Mesendoderm (in vitro differentiated cells): ENCODE results near the gene SLIT3.

ENCODE experiments used
- DNase-seq: peaks from one replicate; pipeline ENCODE4 v3.0.0; 2013
- H2AK5ac ChIP-seq: 2 replicates; pipeline ENCODE4 v1.6.1; 2013; ENCODE audit warnings: low read length, inconsistent platforms
- H2BK120ac ChIP-seq: 2 replicates; pipeline ENCODE4 v1.6.1; 2013; ENCODE audit warnings: low read depth, mild to moderate bottlenecking, low read length, moderate library complexity, mixed read lengths
- H2BK15ac ChIP-seq: replicated peaks from 2 replicates; pipeline ENCODE4 v1.6.1; 2013; ENCODE audit warnings: low read depth, mild to moderate bottlenecking, moderate library complexity
- H2BK5ac ChIP-seq: 2 replicates; pipeline ENCODE4 v1.6.1; 2013; ENCODE audit warnings: low read length, inconsistent platforms
- H3K18ac ChIP-seq: 2 replicates; pipeline ENCODE4 v1.6.1; 2013; ENCODE audit warnings: mild to moderate bottlenecking, low read length, mixed read lengths
- H3K23ac ChIP-seq: one replicate; pipeline ENCODE4 v1.6.1; 2013; ENCODE audit warnings: low read length
- H3K27ac ChIP-seq: 2 replicates; pipeline ENCODE4 v1.5.1; 2013; ENCODE audit warnings: low read depth, mild to moderate bottlenecking, inconsistent platforms, low read length, moderate library complexity
- H3K27me3 ChIP-seq: 2 replicates; pipeline ENCODE4 v1.6.1; 2013; ENCODE audit warnings: low read length, control low read depth, mild to moderate bottlenecking, inconsistent platforms; ENCODE audit not compliant: insufficient read depth, poor library complexity
- H3K36me3 ChIP-seq: 2 replicates; pipeline ENCODE4 v1.6.1; 2013; ENCODE audit warnings: low read length, inconsistent platforms; ENCODE audit not compliant: control insufficient read depth, insufficient read depth
- H3K4ac ChIP-seq: one replicate; pipeline ENCODE4 v1.6.1; 2013; ENCODE audit warnings: low read depth, mild to moderate bottlenecking, low read length, moderate library complexity
- H3K4me1 ChIP-seq: 2 replicates; pipeline ENCODE4 v1.6.1; 2013; ENCODE audit warnings: low read depth, low read length, inconsistent platforms; ENCODE audit not compliant: control insufficient read depth
- H3K4me2 ChIP-seq: 2 replicates; pipeline ENCODE4 v1.6.1; 2013; ENCODE audit warnings: low read length
- H3K4me3 ChIP-seq: 2 replicates; pipeline ENCODE4 v1.5.1; 2013; ENCODE audit warnings: mild to moderate bottlenecking, low read length
- H3K56ac ChIP-seq: one replicate; pipeline ENCODE4 v1.6.1; 2013; ENCODE audit warnings: low read length
- H3K79me1 ChIP-seq: 2 replicates; pipeline ENCODE4 v1.6.1; 2013; ENCODE audit warnings: low read length, inconsistent platforms
- H3K79me2 ChIP-seq: 2 replicates; pipeline ENCODE4 v1.6.1; 2013; ENCODE audit warnings: mild to moderate bottlenecking, low read length; ENCODE audit not compliant: control insufficient read depth, insufficient read depth
- H3K9ac ChIP-seq: 2 replicates; pipeline ENCODE4 v1.6.1; 2013; ENCODE audit warnings: low read length, inconsistent platforms
- H4K5ac ChIP-seq: one replicate; pipeline ENCODE4 v1.6.1; 2013; ENCODE audit warnings: low read length
- H4K8ac ChIP-seq: one replicate; pipeline ENCODE4 v1.6.1; 2013; ENCODE audit warnings: low read depth, mild to moderate bottlenecking, control low read depth, low read length, moderate library complexity
- WGBS: extraction: QIAGEN DNeasy Blood & Tissue Kit; methylation state at CpG from one replicate; pipeline ENCODE4 v1.1.7; 2013; ENCODE audit warnings: low lambda C conversion rate, missing lambda C conversion rate; ENCODE audit not compliant: insufficient coverage; ENCODE audit errors: extremely low coverage; 5-methylcytosine and 5-hydroxymethylcytosine counted together

Gene SLIT3

GRCh38 chr5:169250887-169251286, 50.1 kb downstream of the SLIT3 start:
- H3K79me1 ChIP-seq, result no peaks in the 10 kb centered on the region
- DNase-seq, result no peak
- H3K79me2 ChIP-seq, result no peaks in the 10 kb centered on the region
- no peak overlapping the region for H3K23ac ChIP-seq
- no peaks in the 10 kb centered on the region for H3K27me3 ChIP-seq
- no peak overlapping the region for H2BK15ac ChIP-seq
- no peak overlapping the region for H3K56ac ChIP-seq
- H3K18ac ChIP-seq, result no peak overlapping the region
- no peak overlapping the region for H3K4me2 ChIP-seq
- H3K4me1 ChIP-seq, result no peaks in the 10 kb centered on the region
- no peak overlapping the region for H3K4ac ChIP-seq
- H3K36me3 ChIP-seq, result no peaks in the 10 kb centered on the region
- no CpG with 5 or more reads among the region's 4 CpGs for WGBS
- no peak overlapping the region for H4K8ac ChIP-seq
- no peak overlapping the region for H2BK120ac ChIP-seq
- no peak overlapping the region for H2BK5ac ChIP-seq
- no peak overlapping the region for H2AK5ac ChIP-seq
- H3K9ac ChIP-seq, result no peak overlapping the region
- H3K27ac ChIP-seq, result no peak overlapping the region
- no peak overlapping the region for H4K5ac ChIP-seq
- H3K4me3 ChIP-seq, result no peak overlapping the region

GRCh38 chr5:169248996-169249395, 51.9 kb downstream of the SLIT3 start:
- no peak overlapping the region for H3K18ac ChIP-seq
- H2BK15ac ChIP-seq, result no peak overlapping the region
- H3K27ac ChIP-seq, result no peak overlapping the region
- H3K36me3 ChIP-seq, result no peaks in the 10 kb centered on the region
- H3K23ac ChIP-seq, result no peak overlapping the region
- no peak overlapping the region for H2BK5ac ChIP-seq
- H4K5ac ChIP-seq, result no peak overlapping the region
- no peaks in the 10 kb centered on the region for H3K79me2 ChIP-seq
- H3K4me1 ChIP-seq, result no peaks in the 10 kb centered on the region
- H4K8ac ChIP-seq, result no peak overlapping the region
- no peak overlapping the region for H3K9ac ChIP-seq
- 100% methylated on average over 1 of the region's 1 CpG for WGBS
- no peaks in the 10 kb centered on the region for H3K79me1 ChIP-seq
- peak; percentile 39 for DNase-seq
- no peak overlapping the region for H3K4me3 ChIP-seq
- no peak overlapping the region for H3K4me2 ChIP-seq
- no peak overlapping the region for H3K4ac ChIP-seq
- no peak overlapping the region for H2BK120ac ChIP-seq
- no peak overlapping the region for H2AK5ac ChIP-seq
- H3K27me3 ChIP-seq, result no peaks in the 10 kb centered on the region
- no peak overlapping the region for H3K56ac ChIP-seq

- Histone ChIP-seq H2BK5ac (no peak overlapping the region), H3K79me2 (no peaks in the 10 kb centered on the region), H3K4me1 (no peaks in the 10 kb centered on the region), H3K27ac (no peak overlapping the region), H3K27me3 (no peaks in the 10 kb centered on the region), H3K36me3 (no peaks in the 10 kb centered on the region), H3K4me2 (no peak overlapping the region), H4K8ac (no peak overlapping the region), H3K4me3 (no peak overlapping the region), H2BK120ac (peak overlapping the region; percentile 70), H2AK5ac (no peak overlapping the region), H3K56ac (peak overlapping the region; percentile 11), H3K4ac (no peak overlapping the region), H3K79me1 (no peaks in the 10 kb centered on the region), H4K5ac (no peak overlapping the region), H3K9ac (no peak overlapping the region), H3K18ac (peak overlapping the region; percentile 24), H2BK15ac (no peak overlapping the region), H3K23ac (no peak overlapping the region)
- no peak for DNase-seq
- WGBS, result no CpG with 5 or more reads among the region's 3 CpGs
Measured at GRCh38 chr5:169248550-169248949, 52.4 kb downstream of the SLIT3 start.

GRCh38 chr5:169244812-169245211, 56.1 kb downstream of the SLIT3 start:
- Histone ChIP-seq H3K18ac (no peak overlapping the region), H2BK120ac (no peak overlapping the region), H3K79me1 (no peaks in the 10 kb centered on the region), H3K4me3 (no peak overlapping the region), H3K9ac (no peak overlapping the region), H2BK5ac (no peak overlapping the region), H3K56ac (no peak overlapping the region), H2AK5ac (no peak overlapping the region), H3K23ac (no peak overlapping the region), H3K27me3 (no peaks in the 10 kb centered on the region), H4K8ac (no peak overlapping the region), H4K5ac (no peak overlapping the region), H3K36me3 (no peaks in the 10 kb centered on the region), H3K79me2 (no peaks in the 10 kb centered on the region), H3K4ac (no peak overlapping the region), H3K4me1 (no peaks in the 10 kb centered on the region), H3K27ac (no peak overlapping the region), H2BK15ac (no peak overlapping the region), H3K4me2 (no peak overlapping the region)
- WGBS, result no CpG with 5 or more reads among the region's 3 CpGs
- no peak for DNase-seq

- Histone ChIP-seq H3K4ac (no peak overlapping the region), H3K27ac (no peak overlapping the region), H2AK5ac (no peak overlapping the region), H3K27me3 (no peaks in the 10 kb centered on the region), H2BK120ac (no peak overlapping the region), H3K4me2 (no peak overlapping the region), H3K4me1 (no peaks in the 10 kb centered on the region), H3K9ac (no peak overlapping the region), H3K4me3 (no peak overlapping the region), H3K18ac (no peak overlapping the region), H3K36me3 (no peaks in the 10 kb centered on the region), H3K79me1 (no peaks in the 10 kb centered on the region), H4K5ac (no peak overlapping the region), H4K8ac (no peak overlapping the region), H2BK5ac (no peak overlapping the region), H3K56ac (no peak overlapping the region), H3K79me2 (no peaks in the 10 kb centered on the region), H3K23ac (no peak overlapping the region), H2BK15ac (no peak overlapping the region)
- WGBS, result no CpG with 5 or more reads among the region's 10 CpGs
- no peak for DNase-seq
Measured at GRCh38 chr5:169243651-169244422, 57.1 kb downstream of the SLIT3 start.

- Histone ChIP-seq H3K79me1 (no peaks in the 10 kb centered on the region), H2AK5ac (no peak overlapping the region), H4K8ac (no peak overlapping the region), H3K27me3 (no peaks in the 10 kb centered on the region), H3K56ac (no peak overlapping the region), H3K4me2 (no peak overlapping the region), H3K4me1 (no peaks in the 10 kb centered on the region), H3K9ac (no peak overlapping the region), H2BK15ac (no peak overlapping the region), H3K79me2 (no peaks in the 10 kb centered on the region), H2BK5ac (no peak overlapping the region), H4K5ac (no peak overlapping the region), H3K36me3 (no peaks in the 10 kb centered on the region), H2BK120ac (no peak overlapping the region), H3K4me3 (no peak overlapping the region), H3K23ac (no peak overlapping the region), H3K27ac (no peak overlapping the region), H3K18ac (no peak overlapping the region), H3K4ac (no peak overlapping the region)
- WGBS, result no CpG with 5 or more reads among the region's 2 CpGs
- no peak for DNase-seq
Measured at GRCh38 chr5:169242849-169243186, 58.1 kb downstream of the SLIT3 start.
